ENCODE results near the gene STK32B. TPM values are rescaled to one million over a fixed set of nuclear protein-coding genes. Genes with fewer than 3 reads are reported as not detected.

The STK32B gene
- total and polyA plus RNA-seq, 2 of the 8 experiments (the other 6 are each of a cell fraction or from before 2014, with no cell fraction given): 2.3 to 2.5 TPM

DNA sequence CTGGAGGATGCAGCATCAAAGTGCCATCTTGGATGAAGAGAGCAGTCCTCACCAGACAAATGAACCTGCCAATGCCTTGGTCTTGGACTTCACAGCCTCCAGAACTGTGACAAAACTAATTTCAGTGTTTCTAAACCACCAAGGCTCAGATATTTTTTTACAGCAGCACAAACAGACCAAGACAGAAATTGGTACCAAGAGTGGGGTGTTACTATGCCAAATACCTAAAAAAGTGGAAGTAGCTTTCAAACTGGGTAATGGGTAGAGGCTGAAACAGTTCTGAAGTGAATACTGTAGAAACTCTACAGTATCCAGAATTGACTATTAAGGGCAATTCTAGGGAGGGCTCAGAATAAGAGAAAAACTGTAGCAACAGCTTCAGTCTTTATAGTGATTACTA lies 170.8 kb downstream of the STK32B start:
- no peak overlapping the region for H2AK5ac ChIP-seq (ENCODE audit: low read depth, low read length)
- no peaks in the 10 kb centered on the region for H3K27me3 ChIP-seq (replicated peaks in 1 of 4; ENCODE audit: control insufficient read depth in 3 of 4, extremely low read depth in 1 of 4, insufficient read depth in 3 of 4, low read length in 3 of 4)
- peaks cover 11 to 15% of the 10 kb centered on the region in 2 experiments; a peak in 3 of 4 replicates for H3K9me3 ChIP-seq (ENCODE audit: insufficient read depth in 2 of 2, low read depth in 1 of 2, low read length in 1 of 2)
- H3K79me2 ChIP-seq (ENCODE audit: control insufficient read depth in 1 of 2, insufficient read depth in 2 of 2, low read length in 2 of 2): no peaks in the 10 kb centered on the region
- ChIA-PET POLR2A (ENCODE audit: partially characterized antibody) (no interaction called here), CTCF (ENCODE audit: partially characterized antibody) (no interaction called here)
- H2BK5ac ChIP-seq (ENCODE audit: low read depth, low read length): no peak overlapping the region
- no peak for DNase-seq (ENCODE audit: low read depth in 1 of 2, low spot score in 2 of 2)
- H3K4ac ChIP-seq (replicated peaks; ENCODE audit: insufficient read length, low read depth, low read length): no peak overlapping the region
- H3K23ac ChIP-seq (ENCODE audit: insufficient read length): no peak overlapping the region
- H4K8ac ChIP-seq (ENCODE audit: extremely low read depth, insufficient read depth, low read length): no peak overlapping the region
- H2AFZ ChIP-seq (ENCODE audit: low read length): no peak overlapping the region
- H3K27ac ChIP-seq (ENCODE audit: low read depth, low read length): no peak overlapping the region
- peaks cover 0 to 3% (median 0%) of the 10 kb centered on the region in 4 experiments; a peak in 1 of 8 replicates for H3K36me3 ChIP-seq (ENCODE audit: control insufficient read depth in 2 of 4, insufficient read depth in 4 of 4, low read length in 3 of 4)
- H3K23me2 ChIP-seq (ENCODE audit: low read depth, low read length): no peaks in the 10 kb centered on the region
- H3K9ac ChIP-seq (replicated peaks in 1 of 4; ENCODE audit: extremely low read depth in 1 of 4, low read depth in 3 of 4, low read length in 3 of 4): no peak overlapping the region
- peaks cover 0 to 8% (median 4%) of the 10 kb centered on the region in 4 experiments; a peak in 6 of 7 replicates for H3K4me1 ChIP-seq (replicated peaks in 1 of 4; ENCODE audit: control insufficient read depth in 3 of 4, insufficient read depth in 4 of 4, low read length in 3 of 4)
- FAIRE-seq: no peak
- no peak overlapping the region for H3K4me3 ChIP-seq (ENCODE audit: extremely low read depth in 1 of 4, insufficient read depth in 2 of 4, low read depth in 3 of 4, low read length in 4 of 4)
- no peak overlapping the region for H2BK20ac ChIP-seq (ENCODE audit: low read length)
- H3K56ac ChIP-seq (replicated peaks; ENCODE audit: insufficient read length, low read depth, low read length): no peak overlapping the region
- no peak overlapping the region for H3K18ac ChIP-seq (ENCODE audit: extremely low read depth, low read length)
- H4K5ac ChIP-seq (ENCODE audit: insufficient read length, low read depth, low read length): no peak overlapping the region
- H4K20me1 ChIP-seq (replicated peaks in 1 of 2; ENCODE audit: control insufficient read depth in 1 of 2, insufficient read depth in 2 of 2, low read length in 2 of 2): no peaks in the 10 kb centered on the region
- no peak overlapping the region for H3K4me2 ChIP-seq (ENCODE audit: insufficient read depth in 1 of 2, low read depth in 2 of 2, low read length in 2 of 2)
- no peaks in the 10 kb centered on the region for H3K79me1 ChIP-seq (ENCODE audit: low read depth, low read length)
- no peak overlapping the region for H2BK15ac ChIP-seq (ENCODE audit: low read length)
- no peak overlapping the region for H2BK120ac ChIP-seq (replicated peaks; ENCODE audit: low read depth, low read length)
- H3K14ac ChIP-seq (ENCODE audit: insufficient read length): no peak overlapping the region
- no peak overlapping the region for H4K91ac ChIP-seq (replicated peaks; ENCODE audit: insufficient read length, low read length)
- H2BK12ac ChIP-seq (ENCODE audit: low read depth, low read length): no peak overlapping the region
- TF ChIP-seq SRF (IDR thresholded peaks at IDR 0.05; ENCODE audit: low read depth, low read length) (no peak), RNF2 (IDR thresholded peaks at IDR 0.05; ENCODE audit: borderline replicate concordance, low read depth, low read length, missing control alignments, poor library complexity, severe bottlenecking) (no peak), KDM1A (IDR thresholded peaks at IDR 0.05; ENCODE audit: borderline replicate concordance, low read length) (no peak), TAF1 (IDR thresholded peaks at IDR 0.05; ENCODE audit: low read depth, low read length) (no peak), GABPA (IDR thresholded peaks at IDR 0.05; ENCODE audit: borderline replicate concordance, insufficient read depth, low read length) (no peak), KDM5A (IDR thresholded peaks at IDR 0.05; ENCODE audit: low read length) (no peak), POLR2A (IDR thresholded peaks at IDR 0.05; ENCODE audit: control extremely low read depth in 1 of 2, low read depth in 2 of 2, low read length in 2 of 2) (no peak), CBX5 (IDR thresholded peaks at IDR 0.05; ENCODE audit: low read depth, low read length) (no peak), MAFK (IDR thresholded peaks at IDR 0.05; ENCODE audit: low read depth, low read length) (no peak), TAF7 (optimal IDR thresholded peaks at IDR 0.05; ENCODE audit: borderline replicate concordance, low read depth, low read length) (no peak), TEAD4 (IDR thresholded peaks at IDR 0.05; ENCODE audit: low read depth, low read length) (no peak), MAX (IDR thresholded peaks at IDR 0.05) (no peak)
- TF ChIP-seq, protein P1, sequence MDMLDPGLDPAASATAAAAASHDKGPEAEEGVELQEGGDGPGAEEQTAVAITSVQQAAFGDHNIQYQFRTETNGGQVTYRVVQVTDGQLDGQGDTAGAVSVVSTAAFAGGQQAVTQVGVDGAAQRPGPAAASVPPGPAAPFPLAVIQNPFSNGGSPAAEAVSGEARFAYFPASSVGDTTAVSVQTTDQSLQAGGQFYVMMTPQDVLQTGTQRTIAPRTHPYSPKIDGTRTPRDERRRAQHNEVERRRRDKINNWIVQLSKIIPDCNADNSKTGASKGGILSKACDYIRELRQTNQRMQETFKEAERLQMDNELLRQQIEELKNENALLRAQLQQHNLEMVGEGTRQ (IDR thresholded peaks at IDR 0.05; ENCODE audit: low read length): no peak

Measured in H1 (cell line).